Measurements from ENCODE around the gene PNMT. TPM values are rescaled to one million over a fixed set of nuclear protein-coding genes. Genes with fewer than 3 reads are reported as not detected.

PNMT gene
- total RNA-seq, 2 experiments from 2014 or later: not detected

- ChIA-PET POLR2A (no interaction called here), CTCF (ENCODE audit: unreplicated experiment) (interaction anchor here (0.5 to 1.4 kb wide), 3 partner anchors 16 to 146 kb away, joined by 3 read pairs; partner anchors contain the start of gene PNMT)
- no peaks in the 10 kb centered on the region for H3K79me2 ChIP-seq (ENCODE audit: insufficient read depth, low read depth, low read length)
- no peaks in the 10 kb centered on the region for H3K4me1 ChIP-seq (ENCODE audit: insufficient read depth, low read length, poor library complexity, severe bottlenecking)
- H2AFZ ChIP-seq (ENCODE audit: low read length): no peak overlapping the region
- H3K9me2 ChIP-seq (ENCODE audit: insufficient read depth, low read length): no peaks in the 10 kb centered on the region
- no peaks in the 10 kb centered on the region; the same call in 1 of the 2 replicates for H4K20me1 ChIP-seq (ENCODE audit: insufficient read depth, low read length)
- no peak overlapping the region for H3K4me2 ChIP-seq (ENCODE audit: low read length)
- H3K36me3 ChIP-seq (ENCODE audit: insufficient read depth, low read length): peaks cover 16% of the 10 kb centered on the region; the same call in 1 of the 2 replicates
- DNase-seq (ENCODE audit: low spot score): no peak
- no peak overlapping the region for H3K27ac ChIP-seq (ENCODE audit: low read depth, low read length, poor library complexity, severe bottlenecking)
- H3K9me3 ChIP-seq (ENCODE audit: low read length): no peaks in the 10 kb centered on the region
- TF ChIP-seq CTCF (conservative IDR thresholded peaks at IDR 0.05; ENCODE audit: low read length) (no peak), EZH2phosphoT487 (IDR thresholded peaks at IDR 0.05; ENCODE audit: borderline replicate concordance, low read depth, low read length) (no peak)
- intact Hi-C loops (cut with micrococcal nuclease; ENCODE audit: unreplicated experiment): no loop called here
- no peak overlapping the region for H3K4me3 ChIP-seq (ENCODE audit: low read depth, low read length, poor library complexity, severe bottlenecking)
- no TSS peak for BruUV-seq (replicated peaks)
Measured at GRCh38 chr17:39652587-39653315, 15.5 kb upstream of the PNMT start.

GRCh38 chr17:39653316-39653661 is 15.0 kb upstream of the PNMT start:
- H3K4me3 ChIP-seq (ENCODE audit: low read depth, low read length, poor library complexity, severe bottlenecking): no peak overlapping the region
- H3K79me2 ChIP-seq (ENCODE audit: insufficient read depth, low read depth, low read length): no peaks in the 10 kb centered on the region
- no peak for TF ChIP-seq EZH2phosphoT487 (IDR thresholded peaks at IDR 0.05; ENCODE audit: borderline replicate concordance, low read depth, low read length)
- TF ChIP-seq CTCF (conservative IDR thresholded peaks at IDR 0.05; ENCODE audit: low read length): no peak
- H3K36me3 ChIP-seq (ENCODE audit: insufficient read depth, low read length): peaks cover 19% of the 10 kb centered on the region; the same call in 1 of the 2 replicates
- no peak overlapping the region for H3K4me2 ChIP-seq (ENCODE audit: low read length)
- H4K20me1 ChIP-seq (ENCODE audit: insufficient read depth, low read length): no peaks in the 10 kb centered on the region; the same call in 1 of the 2 replicates
- H3K9me2 ChIP-seq (ENCODE audit: insufficient read depth, low read length): no peaks in the 10 kb centered on the region
- no peak for DNase-seq (ENCODE audit: low spot score)
- H3K27ac ChIP-seq (ENCODE audit: low read depth, low read length, poor library complexity, severe bottlenecking): no peak overlapping the region
- intact Hi-C loops (cut with micrococcal nuclease; ENCODE audit: unreplicated experiment): no loop called here
- ChIA-PET POLR2A (no interaction called here), CTCF (ENCODE audit: unreplicated experiment) (interaction anchor here (1.0 to 1.4 kb wide), 2 partner anchors 23 to 32 kb away, joined by 3 read pairs; no protein-coding TSS in a partner anchor)
- H3K9me3 ChIP-seq (ENCODE audit: low read length): no peaks in the 10 kb centered on the region
- H2AFZ ChIP-seq (ENCODE audit: low read length): no peak overlapping the region
- H3K4me1 ChIP-seq (ENCODE audit: insufficient read depth, low read length, poor library complexity, severe bottlenecking): no peaks in the 10 kb centered on the region
- no TSS peak for BruUV-seq (replicated peaks)
